Parathyroid adenoma (tissue), 2 donors: Measurements from ENCODE around the gene ADIRF.
"Not testable (repeated sequence)": the region's sequence is repeated elsewhere in the genome, so short reads cannot be mapped to it uniquely, and the experiment has no call there.

Experiments used
- H2AFZ ChIP-seq: fragments of 300-600 bp; sonication (generic); one replicate; pipeline ENCODE4 v1.7.0; 2017; ENCODE audit warnings: antibody characterized with exemption, mild to moderate bottlenecking
- H3K27ac ChIP-seq: fragments of 300-600 bp; sonication (generic); one replicate; pipeline ENCODE4 v1.7.0; 2017
- H3K27me3 ChIP-seq: fragments of 300-600 bp; sonication (generic); one replicate; pipeline ENCODE4 v1.7.0; 2017; ENCODE audit warnings: low read length; ENCODE audit not compliant: control insufficient read depth, insufficient read depth
- H3K36me3 ChIP-seq: fragments of 300-600 bp; sonication (generic); one replicate; pipeline ENCODE4 v1.7.0; 2017; ENCODE audit warnings: low read length; ENCODE audit not compliant: control insufficient read depth, insufficient read depth
- H3K4me1 ChIP-seq: fragments of 300-600 bp; sonication (generic); one replicate; pipeline ENCODE4 v1.7.0; 2017; ENCODE audit warnings: control low read depth
- H3K4me2 ChIP-seq: fragments of 300-600 bp; sonication (generic); one replicate; pipeline ENCODE4 v1.7.0; 2017; ENCODE audit warnings: low read length
- H3K4me3 ChIP-seq: fragments of 300-600 bp; sonication (generic); one replicate; pipeline ENCODE4 v1.7.0; 2017; ENCODE audit warnings: low read depth, low read length
- H3K79me2 ChIP-seq: fragments of 300-600 bp; sonication (generic); one replicate; pipeline ENCODE4 v1.7.0; 2017; ENCODE audit warnings: control low read depth
- H3K9ac ChIP-seq: fragments of 300-600 bp; sonication (generic); one replicate; pipeline ENCODE4 v1.7.0; 2017; ENCODE audit warnings: mild to moderate bottlenecking
- H3K9me3 ChIP-seq: fragments of 300-600 bp; sonication (generic); one replicate; pipeline ENCODE4 v1.7.0; 2017; ENCODE audit warnings: low read length; ENCODE audit not compliant: control insufficient read depth
- CTCF ChIP-seq: fragments of 300-600 bp; sonication (generic); IDR thresholded peaks from one replicate; pipeline ENCODE4 v1.7.0; 2017; ENCODE audit warnings: antibody characterized with exemption, mild to moderate bottlenecking
- donor health status: primary hyperparathyroidism.

ADIRF gene

GRCh38 chr10:86971232-86971991 lies 3.1 kb downstream of the ADIRF start:
- H3K36me3 ChIP-seq = no peaks in the 10 kb centered on the region
- H3K4me3 ChIP-seq = peak overlapping the region; percentile 44
- H3K4me1 ChIP-seq = peaks cover 4% of the 10 kb centered on the region
- TF ChIP-seq CTCF = no peak
- H3K9ac ChIP-seq = peak overlapping the region; percentile 58
- H3K79me2 ChIP-seq = no peaks in the 10 kb centered on the region
- H3K9me3 ChIP-seq = no peaks in the 10 kb centered on the region
- H3K27ac ChIP-seq = peak overlapping the region; percentile 71
- H2AFZ ChIP-seq = peak overlapping the region; percentile 78
- no peaks in the 10 kb centered on the region for H3K27me3 ChIP-seq
- peak overlapping the region; percentile 84 for H3K4me2 ChIP-seq

GRCh38 chr10:86972613-86973380 lies 4.5 kb downstream of the ADIRF start:
- H3K36me3 ChIP-seq = no peaks in the 10 kb centered on the region
- no peak overlapping the region for H3K4me2 ChIP-seq
- H3K4me1 ChIP-seq = peaks cover 4% of the 10 kb centered on the region
- H3K9ac ChIP-seq = no peak overlapping the region
- no peak overlapping the region for H3K4me3 ChIP-seq
- TF ChIP-seq CTCF = no peak
- H3K27me3 ChIP-seq = no peaks in the 10 kb centered on the region
- no peak overlapping the region for H2AFZ ChIP-seq
- H3K9me3 ChIP-seq = no peaks in the 10 kb centered on the region
- H3K79me2 ChIP-seq = no peaks in the 10 kb centered on the region
- no peak overlapping the region for H3K27ac ChIP-seq

GRCh38 chr10:86974484-86974883 lies 6.2 kb downstream of the ADIRF start:
- no peak overlapping the region for H3K4me3 ChIP-seq
- H3K9me3 ChIP-seq = no peaks in the 10 kb centered on the region
- H3K36me3 ChIP-seq = no peaks in the 10 kb centered on the region
- TF ChIP-seq CTCF = no peak
- H2AFZ ChIP-seq = no peak overlapping the region
- no peaks in the 10 kb centered on the region for H3K27me3 ChIP-seq
- no peaks in the 10 kb centered on the region for H3K79me2 ChIP-seq
- peaks cover 4% of the 10 kb centered on the region for H3K4me1 ChIP-seq
- no peak overlapping the region for H3K9ac ChIP-seq
- H3K4me2 ChIP-seq = no peak overlapping the region
- H3K27ac ChIP-seq = no peak overlapping the region

DNA sequence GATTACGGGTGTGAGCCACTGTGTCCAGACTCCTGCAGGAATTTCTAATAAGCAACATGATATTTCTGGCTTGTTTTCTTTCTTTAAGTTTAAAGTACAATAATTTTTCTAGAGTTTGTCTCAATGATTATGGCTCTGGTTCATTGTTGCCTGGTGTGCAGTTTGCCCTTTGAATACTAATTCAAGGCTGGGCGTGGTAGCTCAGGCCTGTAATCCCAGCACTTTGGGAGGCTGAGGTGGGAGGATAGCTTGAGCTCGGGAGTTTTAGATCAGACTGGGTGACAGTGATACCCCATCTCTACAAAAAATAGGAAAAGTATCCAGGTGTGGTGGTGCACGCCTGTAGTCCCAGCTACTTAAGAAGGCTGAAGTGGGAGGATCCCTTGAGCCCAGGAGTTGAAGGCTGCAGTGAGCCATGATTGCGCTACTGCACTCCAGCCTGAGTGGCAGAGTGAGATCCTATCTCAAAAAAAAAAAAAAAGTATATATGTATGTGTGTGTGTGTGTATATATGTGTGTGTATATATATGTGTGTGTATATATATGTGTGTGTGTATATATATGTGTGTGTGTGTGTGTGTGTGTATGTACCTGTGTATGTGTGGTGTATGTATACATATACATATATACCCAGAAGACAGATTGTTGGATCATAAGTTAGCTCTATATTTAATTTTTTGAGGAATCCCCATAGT lies 8.2 kb downstream of the ADIRF start:
- H3K4me3 ChIP-seq = no peak overlapping the region
- no peaks in the 10 kb centered on the region for H3K36me3 ChIP-seq
- H3K79me2 ChIP-seq = no peaks in the 10 kb centered on the region
- no peak overlapping the region for H3K27ac ChIP-seq
- no peak overlapping the region for H3K4me2 ChIP-seq
- no peaks in the 10 kb centered on the region for H3K27me3 ChIP-seq
- no peak overlapping the region for H2AFZ ChIP-seq
- H3K4me1 ChIP-seq = peaks cover 4% of the 10 kb centered on the region
- TF ChIP-seq CTCF = no peak
- H3K9me3 ChIP-seq = no peaks in the 10 kb centered on the region
- H3K9ac ChIP-seq = no peak overlapping the region

GRCh38 chr10:86978457-86978856 lies 10.2 kb downstream of the ADIRF start:
- H3K9ac ChIP-seq, H3K27ac ChIP-seq: not testable (repeated sequence)

More at GRCh38 chr10:86978457-86978856, 10.2 kb downstream of the ADIRF start:
- not testable (repeated sequence) for H3K4me1 ChIP-seq, H3K4me2 ChIP-seq, H2AFZ ChIP-seq, H3K27me3 ChIP-seq, H3K36me3 ChIP-seq, H3K79me2 ChIP-seq, H3K9me3 ChIP-seq, H3K4me3 ChIP-seq
